ENCODE results near the gene RADX.
A peak's percentile ranks its signal among the peaks of the same experiment; 100 is the strongest.

RADX gene

DNA sequence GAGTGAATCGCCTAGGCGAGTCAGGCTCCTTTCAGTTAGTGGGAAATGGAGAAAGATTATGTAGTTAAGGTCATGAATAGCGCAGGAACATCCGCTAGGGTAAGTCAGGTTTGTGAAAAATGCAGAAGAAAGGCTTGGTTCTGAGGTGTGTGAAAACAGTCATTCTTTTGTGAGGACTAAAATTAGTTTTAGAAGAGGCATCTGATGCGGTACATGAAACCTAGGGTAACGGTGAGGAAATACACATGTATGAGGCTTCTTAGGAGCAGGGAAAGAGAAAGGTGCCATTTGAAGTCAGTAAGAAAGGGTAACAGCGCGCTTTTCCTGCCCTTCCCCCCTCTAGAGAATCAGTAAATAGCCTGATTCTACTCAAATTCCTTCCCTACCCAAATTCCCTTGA is 114.2 kb downstream of the RADX start:
- peak overlapping the region; percentile 43 to 53 for H3K4me3 ChIP-seq (replicated peaks in 1 of 2; ENCODE audit: low read depth in 2 of 2, low read length in 2 of 2)
- TF ChIP-seq, protein P1, sequence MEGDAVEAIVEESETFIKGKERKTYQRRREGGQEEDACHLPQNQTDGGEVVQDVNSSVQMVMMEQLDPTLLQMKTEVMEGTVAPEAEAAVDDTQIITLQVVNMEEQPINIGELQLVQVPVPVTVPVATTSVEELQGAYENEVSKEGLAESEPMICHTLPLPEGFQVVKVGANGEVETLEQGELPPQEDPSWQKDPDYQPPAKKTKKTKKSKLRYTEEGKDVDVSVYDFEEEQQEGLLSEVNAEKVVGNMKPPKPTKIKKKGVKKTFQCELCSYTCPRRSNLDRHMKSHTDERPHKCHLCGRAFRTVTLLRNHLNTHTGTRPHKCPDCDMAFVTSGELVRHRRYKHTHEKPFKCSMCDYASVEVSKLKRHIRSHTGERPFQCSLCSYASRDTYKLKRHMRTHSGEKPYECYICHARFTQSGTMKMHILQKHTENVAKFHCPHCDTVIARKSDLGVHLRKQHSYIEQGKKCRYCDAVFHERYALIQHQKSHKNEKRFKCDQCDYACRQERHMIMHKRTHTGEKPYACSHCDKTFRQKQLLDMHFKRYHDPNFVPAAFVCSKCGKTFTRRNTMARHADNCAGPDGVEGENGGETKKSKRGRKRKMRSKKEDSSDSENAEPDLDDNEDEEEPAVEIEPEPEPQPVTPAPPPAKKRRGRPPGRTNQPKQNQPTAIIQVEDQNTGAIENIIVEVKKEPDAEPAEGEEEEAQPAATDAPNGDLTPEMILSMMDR (IDR thresholded peaks at IDR 0.05; ENCODE audit: low read depth, low read length): no peak
- peak in 1 of 2 donors; percentile 3 for DNase-seq (ENCODE audit: low read depth in 2 of 2)

DNA sequence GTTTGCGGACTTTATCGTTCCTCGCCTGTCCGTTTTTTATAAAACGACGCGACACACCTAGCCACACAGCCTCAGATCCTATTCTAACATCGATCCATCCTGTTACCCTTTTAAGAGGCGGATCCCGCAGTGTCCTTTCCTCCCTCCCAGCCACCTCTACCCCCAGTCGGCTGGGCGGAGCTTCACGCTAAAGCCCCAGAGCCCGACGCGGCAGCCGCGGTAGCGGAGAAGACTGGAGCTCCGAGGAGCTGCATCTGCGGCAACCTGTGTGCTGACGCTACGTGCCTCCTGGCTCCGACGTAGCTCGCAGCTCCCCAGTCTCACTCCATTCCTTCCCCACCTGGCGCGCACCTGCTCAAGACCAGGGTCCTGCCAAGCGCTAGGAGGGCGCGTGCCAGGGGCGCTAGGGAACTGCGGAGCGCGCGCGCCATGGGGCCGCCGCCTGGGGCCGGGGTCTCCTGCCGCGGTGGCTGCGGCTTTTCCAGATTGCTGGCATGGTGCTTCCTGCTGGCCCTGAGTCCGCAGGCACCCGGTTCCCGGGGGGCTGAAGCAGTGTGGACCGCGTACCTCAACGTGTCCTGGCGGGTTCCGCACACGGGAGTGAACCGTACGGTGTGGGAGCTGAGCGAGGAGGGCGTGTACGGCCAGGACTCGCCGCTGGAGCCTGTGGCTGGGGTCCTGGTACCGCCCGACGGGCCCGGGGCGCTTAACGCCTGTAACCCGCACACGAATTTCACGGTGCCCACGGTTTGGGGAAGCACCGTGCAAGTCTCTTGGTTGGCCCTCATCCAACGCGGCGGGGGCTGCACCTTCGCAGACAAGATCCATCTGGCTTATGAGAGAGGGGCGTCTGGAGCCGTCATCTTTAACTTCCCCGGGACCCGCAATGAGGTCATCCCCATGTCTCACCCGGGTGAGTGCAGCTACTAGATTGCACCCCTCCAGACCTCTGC is 115.0 kb downstream of the RADX start, which contains the start of gene RNF128:
Gene RNF128 (plus strand): TSS at position 217 of the 953 bp plus-strand sequence. CDS start 213 bp downstream, at position 430.
- H3K4me3 ChIP-seq (replicated peaks in 1 of 2; ENCODE audit: low read depth in 2 of 2, low read length in 2 of 2): peak within 1 kb of the TSS; percentile 43 to 53
- TF ChIP-seq, protein P1 (IDR thresholded peaks at IDR 0.05; ENCODE audit: low read depth, low read length): no peak
- peak; percentile 10 to 12 for DNase-seq (ENCODE audit: low read depth in 2 of 2)

DNA sequence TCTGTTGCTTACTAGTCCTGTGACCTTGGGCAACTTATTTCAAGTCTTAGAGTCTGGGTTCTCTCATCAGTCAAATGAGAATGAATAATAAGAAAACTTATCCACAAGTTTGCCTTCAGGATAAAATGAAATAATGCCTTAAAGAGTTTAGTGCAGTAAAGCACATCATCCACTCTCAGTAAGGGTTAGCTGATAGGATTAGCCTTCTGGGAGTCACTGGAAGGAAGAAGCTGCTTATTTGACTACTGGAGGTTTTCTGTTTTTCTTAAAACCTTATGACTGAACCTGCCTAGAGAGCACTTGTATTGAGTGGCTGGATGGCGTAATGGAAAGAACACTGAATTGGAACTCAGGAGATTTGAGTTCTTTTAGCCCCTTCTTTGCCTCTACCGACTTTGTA is 116.6 kb downstream of the RADX start:
- TF ChIP-seq, protein P1 (IDR thresholded peaks at IDR 0.05; ENCODE audit: low read depth, low read length): no peak
- no peak for DNase-seq (ENCODE audit: low read depth in 2 of 2)
- H3K4me3 ChIP-seq (replicated peaks in 1 of 2; ENCODE audit: low read depth in 2 of 2, low read length in 2 of 2): no peak overlapping the region

All from cardiac fibroblast (primary cell).